ENCODE results near the gene COPZ1.
"Not testable (repeated sequence)": the region's sequence is repeated elsewhere in the genome, so short reads cannot be mapped to it uniquely, and the experiment has no call there.

Gene COPZ1

GRCh38 chr12:54331461-54331860 lies 6.5 kb downstream of the COPZ1 start:
- DNase-seq (ENCODE audit: low read depth in 2 of 2) = no peak

- no peak for DNase-seq (ENCODE audit: low read depth in 2 of 2)
Observed at GRCh38 chr12:54333420-54334034, 8.6 kb downstream of the COPZ1 start.

DNA sequence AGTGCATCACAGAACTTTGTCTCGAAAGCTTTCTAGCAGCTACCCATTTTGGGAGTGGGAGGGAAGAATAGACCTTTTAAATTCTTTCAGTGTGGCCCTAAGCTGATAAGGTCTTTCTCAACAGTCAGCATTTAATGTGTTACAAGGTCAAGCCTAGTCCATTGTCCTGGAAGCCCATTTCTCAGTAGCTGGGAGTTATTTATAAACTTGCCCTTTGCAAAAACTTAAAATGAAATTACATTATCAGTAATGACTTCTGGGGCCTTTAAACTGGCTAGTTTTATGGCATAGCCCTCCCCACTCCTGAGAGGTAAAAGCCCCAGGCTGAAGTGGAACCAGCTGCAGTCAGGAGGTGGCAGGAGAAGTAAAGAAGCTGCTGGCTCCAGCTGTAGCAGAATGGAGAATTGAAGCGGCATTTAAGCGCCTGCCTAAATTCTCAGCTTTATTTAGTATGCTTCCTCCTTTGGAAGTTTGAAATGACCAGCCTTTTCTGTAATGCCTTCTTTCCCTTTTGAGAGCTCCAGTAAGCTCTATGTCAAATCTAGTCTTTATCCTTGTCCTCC lies 12.4 kb downstream of the COPZ1 start:
- DNase-seq (ENCODE audit: low read depth in 2 of 2) = no peak

GRCh38 chr12:54337854-54338650 lies 13.1 kb downstream of the COPZ1 start:
- no peak for DNase-seq (ENCODE audit: low read depth in 2 of 2)

GRCh38 chr12:54338698-54339296 lies 13.9 kb downstream of the COPZ1 start:
- no peak for DNase-seq (ENCODE audit: low read depth in 2 of 2)

GRCh38 chr12:54340846-54341245 lies 15.9 kb downstream of the COPZ1 start:
- no peak for DNase-seq (ENCODE audit: low read depth in 2 of 2)

GRCh38 chr12:54341378-54342300 lies 16.7 kb downstream of the COPZ1 start:
- no peak for DNase-seq (ENCODE audit: low read depth in 2 of 2)

GRCh38 chr12:54349036-54349435 lies 24.1 kb downstream of the COPZ1 start:
- no peak for DNase-seq (ENCODE audit: low read depth in 2 of 2)

GRCh38 chr12:54349679-54350078 lies 24.7 kb downstream of the COPZ1 start:
- DNase-seq (ENCODE audit: low read depth in 2 of 2) = no peak

GRCh38 chr12:54350743-54351142 lies 25.8 kb downstream of the COPZ1 start:
- no peak for DNase-seq (ENCODE audit: low read depth in 2 of 2)

GRCh38 chr12:54351341-54351740 lies 26.4 kb downstream of the COPZ1 start:
- DNase-seq (ENCODE audit: low read depth in 2 of 2) = no peak

GRCh38 chr12:54352022-54352531 lies 27.1 kb downstream of the COPZ1 start:
- peak in 1 of 2 donors; percentile 29 for DNase-seq (ENCODE audit: low read depth in 2 of 2)

DNA sequence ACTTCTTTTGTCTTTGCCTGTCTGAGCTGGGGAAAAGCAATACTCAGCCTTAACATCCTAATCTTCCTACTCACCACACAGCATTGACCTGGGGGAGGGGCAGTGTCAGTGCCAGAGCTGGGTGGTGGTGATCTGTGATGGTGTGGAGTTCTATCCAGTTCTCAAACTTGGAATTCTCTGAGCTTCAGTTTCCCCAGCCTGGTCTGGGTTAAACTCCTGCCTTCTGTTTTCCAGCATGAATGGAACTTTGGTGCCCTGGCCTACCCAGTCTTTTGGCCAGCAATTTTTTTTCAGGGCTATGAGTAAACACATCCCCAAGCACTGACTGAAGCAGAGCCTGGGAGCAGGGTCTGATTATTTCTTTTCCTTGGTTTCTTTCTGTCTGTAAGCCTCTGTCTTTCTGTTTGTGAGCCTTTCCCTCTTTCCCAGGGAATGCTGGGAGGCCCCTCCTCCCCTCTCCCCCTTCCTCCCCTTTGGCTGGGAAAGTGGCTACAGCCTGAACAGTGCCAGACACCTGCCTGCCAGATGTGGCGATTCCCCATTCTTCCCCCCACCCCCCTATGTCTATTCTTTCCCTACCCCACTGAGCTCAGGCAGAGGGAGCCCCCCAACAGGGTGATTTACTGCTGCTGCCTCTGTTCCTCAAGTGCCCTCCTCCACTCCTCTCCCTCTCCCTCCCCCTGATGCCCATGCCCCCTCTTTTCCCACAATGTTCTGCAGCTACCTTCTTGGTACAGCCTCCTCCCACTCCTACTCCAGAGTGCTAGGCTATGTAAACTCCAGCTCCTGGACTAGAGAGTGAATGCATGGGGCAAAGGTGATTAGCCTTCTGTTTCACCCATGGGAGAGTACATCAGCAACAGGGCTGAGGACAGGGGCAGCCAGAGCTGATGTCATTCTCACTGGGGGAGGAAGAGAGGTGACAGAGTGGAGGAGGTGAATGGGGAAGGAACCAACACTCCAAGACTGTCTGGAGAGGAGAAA lies 28.3 kb downstream of the COPZ1 start:
- no peak for DNase-seq (ENCODE audit: low read depth in 2 of 2)

- not testable (repeated sequence) for DNase-seq (ENCODE audit: low read depth in 2 of 2)
Observed at GRCh38 chr12:54354271-54354670, 29.3 kb downstream of the COPZ1 start.

DNA sequence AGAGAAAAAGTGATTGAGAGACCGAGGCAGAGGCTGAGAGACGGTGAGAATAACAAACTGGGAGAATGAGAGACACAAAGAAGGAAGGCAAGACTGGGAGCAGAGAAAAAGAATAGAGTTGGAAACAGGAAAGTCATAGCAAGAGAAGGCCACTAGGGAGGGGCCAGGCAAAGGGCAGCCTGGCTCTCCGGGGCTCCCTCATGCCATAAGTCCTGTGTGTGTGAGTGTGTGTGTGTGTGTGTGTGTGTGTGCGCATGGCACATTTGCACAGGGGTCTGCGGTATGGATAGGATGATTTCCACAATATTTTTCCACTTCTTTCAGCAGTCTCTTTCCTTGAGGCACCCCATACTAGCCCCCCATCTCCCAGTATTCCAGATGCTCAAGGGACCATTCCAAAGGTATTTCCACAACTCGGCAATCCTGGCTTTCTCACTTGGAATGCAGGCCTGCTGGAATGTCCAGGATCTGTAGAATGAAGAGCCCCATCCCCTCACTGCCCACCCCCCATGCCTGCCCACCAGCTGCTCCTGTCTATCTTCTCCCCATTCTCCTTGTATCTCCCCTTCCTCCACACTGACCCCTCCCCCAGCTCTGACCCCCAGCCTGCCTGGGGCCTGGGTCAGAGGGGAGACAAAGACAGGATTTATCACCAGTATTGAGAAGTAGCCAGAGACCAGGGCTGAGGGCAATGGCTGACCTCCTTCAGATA lies 30.3 kb downstream of the COPZ1 start:
- no peak for DNase-seq (ENCODE audit: low read depth in 2 of 2)

DNA sequence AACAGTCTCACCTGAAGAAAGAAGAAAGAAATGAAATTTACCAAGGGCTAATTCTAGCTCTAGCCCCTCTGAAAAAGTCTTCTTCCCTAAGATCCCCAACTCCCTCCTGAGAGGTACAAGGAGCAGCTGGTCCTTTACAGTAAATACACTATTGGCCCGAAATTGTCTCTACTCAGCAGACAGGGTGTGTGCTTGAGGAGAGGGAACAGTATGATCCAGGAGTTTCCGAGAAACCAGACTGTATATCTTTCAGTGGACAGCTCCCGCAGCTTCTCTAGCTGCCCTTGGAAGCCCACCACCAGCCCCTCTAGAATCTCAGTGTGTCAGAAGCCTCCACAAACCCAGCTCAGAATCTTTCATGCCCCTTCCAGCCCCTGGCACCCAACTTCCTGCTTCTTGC lies 31.3 kb downstream of the COPZ1 start:
- no peak for DNase-seq (ENCODE audit: low read depth in 2 of 2)

DNA sequence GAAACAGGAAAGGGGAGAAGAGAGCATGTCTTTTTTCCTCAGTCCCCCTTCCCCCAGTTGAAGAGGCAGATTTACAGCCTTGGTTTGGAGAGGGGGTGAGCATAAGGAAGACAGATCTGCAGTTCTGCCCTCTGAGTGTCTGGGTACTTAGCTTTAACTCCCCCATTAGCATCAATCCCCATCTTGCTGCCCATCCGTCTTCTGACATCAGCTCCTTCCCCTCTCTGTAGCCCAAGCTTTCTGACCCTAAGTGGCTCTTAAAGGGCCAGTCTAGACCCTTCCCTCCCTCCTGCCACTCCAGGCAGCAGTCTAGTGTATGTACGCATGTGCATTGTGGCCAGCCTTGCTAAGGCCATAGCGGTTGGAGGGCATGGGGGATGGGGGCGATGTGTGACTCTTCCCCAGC lies 32.0 kb downstream of the COPZ1 start:
- DNase-seq (ENCODE audit: low read depth in 2 of 2) = no peak

GRCh38 chr12:54357506-54358190 lies 32.7 kb downstream of the COPZ1 start:
- DNase-seq (ENCODE audit: low read depth in 2 of 2) = no peak
